HEK293 (cell line): ENCODE results near the gene STN1.

Experiments used
- GLI2 ChIP-seq: fragments of 450-650 bp; formaldehyde crosslinking; IDR thresholded peaks from 2 replicates; pipeline ENCODE4; 2017; ENCODE audit warnings: missing biosample characterization, missing genetic modification characterization, low read depth, borderline replicate concordance
- GLIS2 ChIP-seq: fragments of 450-650 bp; formaldehyde crosslinking; IDR thresholded peaks from 2 replicates; pipeline ENCODE4 v1.5.1; 2016; ENCODE audit warnings: missing biosample characterization, missing genetic modification characterization
- HIC1 ChIP-seq: fragments of 450-650 bp; formaldehyde crosslinking; IDR thresholded peaks from 2 replicates; pipeline ENCODE4 v1.5.1; 2016; ENCODE audit warnings: missing biosample characterization, missing genetic modification characterization
- HOXA7 ChIP-seq: sonication (generic); formaldehyde crosslinking; IDR thresholded peaks from 2 replicates; pipeline ENCODE4 v1.8.1; 2022; ENCODE audit warnings: missing genetic modification reagents, borderline replicate concordance
- PRDM1 ChIP-seq: fragments of 450-650 bp; formaldehyde crosslinking; IDR thresholded peaks from 2 replicates; pipeline ENCODE4; 2016; ENCODE audit warnings: missing biosample characterization, missing genetic modification characterization
- RBAK ChIP-seq: fragments of 450-650 bp; formaldehyde crosslinking; IDR thresholded peaks from 2 replicates; pipeline ENCODE4 v1.5.1; 2016; ENCODE audit warnings: missing biosample characterization, missing genetic modification characterization
- SCRT2 ChIP-seq: fragments of 450-650 bp; formaldehyde crosslinking; IDR thresholded peaks from 2 replicates; pipeline ENCODE4 v1.5.1; 2016; ENCODE audit warnings: missing biosample characterization, missing genetic modification characterization
- ZBTB7A ChIP-seq: fragments of 450-650 bp; formaldehyde crosslinking; IDR thresholded peaks from 2 replicates; pipeline ENCODE4 v1.5.1; 2016; ENCODE audit warnings: low read depth, missing biosample characterization, missing genetic modification characterization
- ZNF10 ChIP-seq: fragments of 450-650 bp; formaldehyde crosslinking; IDR thresholded peaks from 2 replicates; pipeline ENCODE4 v1.5.1; 2017; ENCODE audit warnings: missing biosample characterization, missing genetic modification characterization
- ZNF146 ChIP-seq: fragments of 450-650 bp; formaldehyde crosslinking; IDR thresholded peaks from 2 replicates; pipeline ENCODE4 v1.5.1; 2016; ENCODE audit warnings: missing biosample characterization, missing genetic modification characterization
- ZNF175 ChIP-seq: fragments of 450-650 bp; formaldehyde crosslinking; IDR thresholded peaks from 2 replicates; pipeline ENCODE4 v1.5.1; 2016; ENCODE audit warnings: missing biosample characterization, missing genetic modification characterization
- ZNF223 ChIP-seq: fragments of 450-650 bp; formaldehyde crosslinking; IDR thresholded peaks from 2 replicates; pipeline ENCODE4 v1.5.1; 2016; ENCODE audit warnings: missing biosample characterization, missing genetic modification characterization
- ZNF341 ChIP-seq: fragments of 450-650 bp; formaldehyde crosslinking; IDR thresholded peaks from 2 replicates; pipeline ENCODE4; 2016; ENCODE audit warnings: low read depth, missing biosample characterization, missing genetic modification characterization
- ZNF423 ChIP-seq: fragments of 450-650 bp; formaldehyde crosslinking; IDR thresholded peaks from 2 replicates; pipeline ENCODE4 v1.5.1; 2016; ENCODE audit warnings: missing biosample characterization, missing genetic modification characterization
- ZNF433 ChIP-seq: fragments of 450-650 bp; formaldehyde crosslinking; IDR thresholded peaks from 2 replicates; pipeline ENCODE4 v1.5.1; 2016; ENCODE audit warnings: missing biosample characterization, missing genetic modification characterization, low read depth
- ZNF48 ChIP-seq: fragments of 450-650 bp; formaldehyde crosslinking; IDR thresholded peaks from 2 replicates; pipeline ENCODE4 v1.5.1; 2016; ENCODE audit warnings: missing biosample characterization, missing genetic modification characterization
- ZNF660 ChIP-seq: fragments of 450-650 bp; IDR thresholded peaks from 2 replicates; pipeline ENCODE4 v1.5.1; 2018; ENCODE audit warnings: missing biosample characterization, mild to moderate bottlenecking, missing genetic modification characterization
- ZNF677 ChIP-seq: fragments of 450-650 bp; IDR thresholded peaks from 2 replicates; pipeline ENCODE4 v1.5.0; 2018; ENCODE audit warnings: missing biosample characterization, mild to moderate bottlenecking, missing genetic modification characterization, moderate library complexity
- ZNF776 ChIP-seq: fragments of 450-650 bp; formaldehyde crosslinking; IDR thresholded peaks from 2 replicates; pipeline ENCODE4 v1.5.0; 2017; ENCODE audit warnings: missing biosample characterization, missing genetic modification characterization, borderline replicate concordance
- ZNF837 ChIP-seq: fragments of 450-650 bp; formaldehyde crosslinking; IDR thresholded peaks from 2 replicates; pipeline ENCODE4 v1.5.1; 2016; ENCODE audit warnings: missing biosample characterization, missing genetic modification characterization
- ZSCAN30 ChIP-seq: fragments of 450-650 bp; IDR thresholded peaks from 2 replicates; pipeline ENCODE4 v1.5.1; 2018; ENCODE audit warnings: missing biosample characterization, mild to moderate bottlenecking, missing genetic modification characterization, moderate library complexity
- TF ChIP-seq, protein P1 (sequence below): fragments of 450-650 bp; formaldehyde crosslinking; IDR thresholded peaks from 2 replicates; pipeline ENCODE4 v1.5.1; 2016; ENCODE audit warnings: missing biosample characterization, missing genetic modification characterization
- TF ChIP-seq, protein P2 (sequence below): fragments of 450-650 bp; formaldehyde crosslinking; conservative IDR thresholded peaks from 2 replicates; pipeline ENCODE4 v1.5.1; 2016; ENCODE audit warnings: low read depth, missing biosample characterization, missing genetic modification characterization
- TF ChIP-seq, protein P3 (sequence below): fragments of 450-650 bp; formaldehyde crosslinking; IDR thresholded peaks from 2 replicates; pipeline ENCODE4 v1.5.1; 2016; ENCODE audit warnings: missing biosample characterization, missing genetic modification characterization, borderline replicate concordance
- TF ChIP-seq, protein P4 (sequence below): fragments of 450-650 bp; formaldehyde crosslinking; IDR thresholded peaks from 2 replicates; pipeline ENCODE4 v1.5.1; 2016; ENCODE audit warnings: missing biosample characterization, missing genetic modification characterization

The STN1 gene

DNA sequence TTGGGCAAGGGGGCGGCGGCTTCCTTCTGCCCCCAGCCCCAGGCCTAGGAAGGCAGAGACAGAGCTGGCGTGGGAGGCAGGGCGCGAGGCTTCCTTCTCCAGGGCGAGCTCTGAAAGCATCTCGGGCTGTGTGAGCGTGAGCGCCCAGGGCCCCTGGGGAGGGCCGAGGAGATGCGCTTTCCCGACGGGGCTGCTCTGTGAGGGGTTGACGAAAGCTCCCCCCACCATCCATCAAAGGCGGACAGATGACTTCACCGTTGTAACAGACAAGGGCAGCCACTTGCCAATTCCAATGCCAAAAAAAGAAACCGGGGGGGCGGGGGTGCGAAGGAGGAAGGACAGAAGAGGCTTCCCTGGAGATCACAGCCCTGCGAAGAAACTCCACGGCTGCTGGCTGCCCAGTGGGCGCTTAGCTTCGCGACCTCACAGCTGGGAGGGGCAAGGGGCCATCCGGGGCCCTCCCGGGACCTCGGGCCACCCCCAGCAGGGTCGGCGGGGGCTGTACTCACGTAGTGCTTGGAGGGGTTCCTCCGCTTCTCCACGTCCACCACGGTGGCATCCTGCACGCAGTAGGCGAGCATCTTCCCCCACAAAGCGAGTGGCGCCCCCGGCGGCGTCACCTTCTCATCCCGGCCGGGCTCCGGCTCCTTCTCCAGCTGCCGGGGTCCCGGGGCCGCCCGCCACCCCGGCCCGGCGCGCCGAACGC lies 63.1 kb downstream of the STN1 start (continued):
- TF ChIP-seq HIC1 (0 out of 2 replicates have a peak, but pooled peaks have one; percentile 30), SCRT2 (tag by site-specific recombination) (no peak), RBAK (tag by site-specific recombination) (no peak), ZBTB7A (peak; percentile 52; the same call in 1 of the 2 replicates), ZNF660 (no peak), ZNF423 (tag by site-specific recombination) (0 out of 2 replicates have a peak, but pooled peaks have one; percentile 14), ZNF175 (tag by site-specific recombination) (no peak), ZNF776 (tag by site-specific recombination) (no peak), GLI2 (no peak), ZNF146 (no peak), ZNF10 (no peak), PRDM1 (no peak; the same call in 1 of the 2 replicates), HOXA7 (CRISPR knock-in tag) (no peak), ZSCAN30 (tag by site-specific recombination) (no peak), ZNF677 (tag by site-specific recombination) (peak; percentile 82), GLIS2 (peak; percentile 92), ZNF837 (tag by site-specific recombination) (no peak), ZNF341 (peak; percentile 68; the same call in 1 of the 2 replicates), ZNF48 (no peak), ZNF223 (tag by site-specific recombination) (no peak), ZNF433 (no peak)
- TF ChIP-seq, protein P1, sequence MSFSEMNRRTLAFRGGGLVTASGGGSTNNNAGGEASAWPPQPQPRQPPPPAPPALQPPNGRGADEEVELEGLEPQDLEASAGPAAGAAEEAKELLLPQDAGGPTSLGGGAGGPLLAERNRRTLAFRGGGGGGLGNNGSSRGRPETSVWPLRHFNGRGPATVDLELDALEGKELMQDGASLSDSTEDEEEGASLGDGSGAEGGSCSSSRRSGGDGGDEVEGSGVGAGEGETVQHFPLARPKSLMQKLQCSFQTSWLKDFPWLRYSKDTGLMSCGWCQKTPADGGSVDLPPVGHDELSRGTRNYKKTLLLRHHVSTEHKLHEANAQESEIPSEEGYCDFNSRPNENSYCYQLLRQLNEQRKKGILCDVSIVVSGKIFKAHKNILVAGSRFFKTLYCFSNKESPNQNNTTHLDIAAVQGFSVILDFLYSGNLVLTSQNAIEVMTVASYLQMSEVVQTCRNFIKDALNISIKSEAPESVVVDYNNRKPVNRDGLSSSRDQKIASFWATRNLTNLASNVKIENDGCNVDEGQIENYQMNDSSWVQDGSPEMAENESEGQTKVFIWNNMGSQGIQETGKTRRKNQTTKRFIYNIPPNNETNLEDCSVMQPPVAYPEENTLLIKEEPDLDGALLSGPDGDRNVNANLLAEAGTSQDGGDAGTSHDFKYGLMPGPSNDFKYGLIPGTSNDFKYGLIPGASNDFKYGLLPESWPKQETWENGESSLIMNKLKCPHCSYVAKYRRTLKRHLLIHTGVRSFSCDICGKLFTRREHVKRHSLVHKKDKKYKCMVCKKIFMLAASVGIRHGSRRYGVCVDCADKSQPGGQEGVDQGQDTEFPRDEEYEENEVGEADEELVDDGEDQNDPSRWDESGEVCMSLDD (tag by site-specific recombination), result no peak; the same call in 1 of the 2 replicates
- TF ChIP-seq, protein P2, sequence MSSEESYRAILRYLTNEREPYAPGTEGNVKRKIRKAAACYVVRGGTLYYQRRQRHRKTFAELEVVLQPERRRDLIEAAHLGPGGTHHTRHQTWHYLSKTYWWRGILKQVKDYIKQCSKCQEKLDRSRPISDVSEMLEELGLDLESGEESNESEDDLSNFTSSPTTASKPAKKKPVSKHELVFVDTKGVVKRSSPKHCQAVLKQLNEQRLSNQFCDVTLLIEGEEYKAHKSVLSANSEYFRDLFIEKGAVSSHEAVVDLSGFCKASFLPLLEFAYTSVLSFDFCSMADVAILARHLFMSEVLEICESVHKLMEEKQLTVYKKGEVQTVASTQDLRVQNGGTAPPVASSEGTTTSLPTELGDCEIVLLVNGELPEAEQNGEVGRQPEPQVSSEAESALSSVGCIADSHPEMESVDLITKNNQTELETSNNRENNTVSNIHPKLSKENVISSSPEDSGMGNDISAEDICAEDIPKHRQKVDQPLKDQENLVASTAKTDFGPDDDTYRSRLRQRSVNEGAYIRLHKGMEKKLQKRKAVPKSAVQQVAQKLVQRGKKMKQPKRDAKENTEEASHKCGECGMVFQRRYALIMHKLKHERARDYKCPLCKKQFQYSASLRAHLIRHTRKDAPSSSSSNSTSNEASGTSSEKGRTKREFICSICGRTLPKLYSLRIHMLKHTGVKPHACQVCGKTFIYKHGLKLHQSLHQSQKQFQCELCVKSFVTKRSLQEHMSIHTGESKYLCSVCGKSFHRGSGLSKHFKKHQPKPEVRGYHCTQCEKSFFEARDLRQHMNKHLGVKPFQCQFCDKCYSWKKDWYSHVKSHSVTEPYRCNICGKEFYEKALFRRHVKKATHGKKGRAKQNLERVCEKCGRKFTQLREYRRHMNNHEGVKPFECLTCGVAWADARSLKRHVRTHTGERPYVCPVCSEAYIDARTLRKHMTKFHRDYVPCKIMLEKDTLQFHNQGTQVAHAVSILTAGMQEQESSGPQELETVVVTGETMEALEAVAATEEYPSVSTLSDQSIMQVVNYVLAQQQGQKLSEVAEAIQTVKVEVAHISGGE (tag by site-specific recombination), result no peak
- TF ChIP-seq, protein P3, sequence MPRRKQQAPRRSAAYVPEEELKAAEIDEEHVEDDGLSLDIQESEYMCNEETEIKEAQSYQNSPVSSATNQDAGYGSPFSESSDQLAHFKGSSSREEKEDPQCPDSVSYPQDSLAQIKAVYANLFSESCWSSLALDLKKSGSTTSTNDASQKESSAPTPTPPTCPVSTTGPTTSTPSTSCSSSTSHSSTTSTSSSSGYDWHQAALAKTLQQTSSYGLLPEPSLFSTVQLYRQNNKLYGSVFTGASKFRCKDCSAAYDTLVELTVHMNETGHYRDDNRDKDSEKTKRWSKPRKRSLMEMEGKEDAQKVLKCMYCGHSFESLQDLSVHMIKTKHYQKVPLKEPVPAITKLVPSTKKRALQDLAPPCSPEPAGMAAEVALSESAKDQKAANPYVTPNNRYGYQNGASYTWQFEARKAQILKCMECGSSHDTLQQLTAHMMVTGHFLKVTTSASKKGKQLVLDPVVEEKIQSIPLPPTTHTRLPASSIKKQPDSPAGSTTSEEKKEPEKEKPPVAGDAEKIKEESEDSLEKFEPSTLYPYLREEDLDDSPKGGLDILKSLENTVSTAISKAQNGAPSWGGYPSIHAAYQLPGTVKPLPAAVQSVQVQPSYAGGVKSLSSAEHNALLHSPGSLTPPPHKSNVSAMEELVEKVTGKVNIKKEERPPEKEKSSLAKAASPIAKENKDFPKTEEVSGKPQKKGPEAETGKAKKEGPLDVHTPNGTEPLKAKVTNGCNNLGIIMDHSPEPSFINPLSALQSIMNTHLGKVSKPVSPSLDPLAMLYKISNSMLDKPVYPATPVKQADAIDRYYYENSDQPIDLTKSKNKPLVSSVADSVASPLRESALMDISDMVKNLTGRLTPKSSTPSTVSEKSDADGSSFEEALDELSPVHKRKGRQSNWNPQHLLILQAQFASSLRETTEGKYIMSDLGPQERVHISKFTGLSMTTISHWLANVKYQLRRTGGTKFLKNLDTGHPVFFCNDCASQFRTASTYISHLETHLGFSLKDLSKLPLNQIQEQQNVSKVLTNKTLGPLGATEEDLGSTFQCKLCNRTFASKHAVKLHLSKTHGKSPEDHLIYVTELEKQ (tag by site-specific recombination), result no peak
- TF ChIP-seq, protein P4, sequence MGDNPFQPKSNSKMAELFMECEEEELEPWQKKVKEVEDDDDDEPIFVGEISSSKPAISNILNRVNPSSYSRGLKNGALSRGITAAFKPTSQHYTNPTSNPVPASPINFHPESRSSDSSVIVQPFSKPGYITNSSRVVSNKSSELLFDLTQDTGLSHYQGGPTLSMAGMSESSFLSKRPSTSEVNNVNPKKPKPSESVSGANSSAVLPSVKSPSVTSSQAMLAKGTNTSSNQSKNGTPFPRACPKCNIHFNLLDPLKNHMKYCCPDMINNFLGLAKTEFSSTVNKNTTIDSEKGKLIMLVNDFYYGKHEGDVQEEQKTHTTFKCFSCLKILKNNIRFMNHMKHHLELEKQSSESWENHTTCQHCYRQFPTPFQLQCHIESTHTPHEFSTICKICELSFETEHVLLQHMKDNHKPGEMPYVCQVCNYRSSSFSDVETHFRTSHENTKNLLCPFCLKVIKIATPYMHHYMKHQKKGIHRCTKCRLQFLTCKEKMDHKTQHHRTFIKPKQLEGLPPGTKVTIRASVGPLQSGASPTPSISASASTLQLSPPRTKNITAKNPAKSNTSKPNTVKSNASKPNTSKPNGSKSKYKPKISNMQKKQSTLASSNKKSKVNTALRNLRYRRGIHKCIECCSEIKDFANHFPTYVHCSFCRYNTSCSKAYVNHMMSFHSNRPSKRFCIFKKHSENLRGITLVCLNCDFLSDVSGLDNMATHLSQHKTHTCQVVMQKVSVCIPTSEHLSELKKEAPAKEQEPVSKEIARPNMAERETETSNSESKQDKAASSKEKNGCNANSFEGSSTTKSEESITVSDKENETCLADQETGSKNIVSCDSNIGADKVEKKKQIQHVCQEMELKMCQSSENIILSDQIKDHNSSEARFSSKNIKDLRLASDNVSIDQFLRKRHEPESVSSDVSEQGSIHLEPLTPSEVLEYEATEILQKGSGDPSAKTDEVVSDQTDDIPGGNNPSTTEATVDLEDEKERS (tag by site-specific recombination), result no peak
